GM19324 (cell line): Measurements from ENCODE around the gene PROCR.
"Not testable (repeated sequence)": the region's sequence is repeated elsewhere in the genome, so short reads cannot be mapped to it uniquely, and the experiment has no call there.

Experiments used
- ATAC-seq: cut with Tn5 transposase; IDR thresholded peaks from one replicate; pipeline ENCODE4 v1.9.1; 2021; ENCODE audit warnings: mild to moderate bottlenecking, moderate library complexity; ENCODE audit not compliant: unreplicated experiment, low FRiP score

The PROCR gene

GRCh38 chr20:35171753-35172433 is at the start of gene PROCR:
TSS of gene PROCR (plus strand) at chr20:35172072. CDS start at chr20:35172155, 83 bp downstream.
- ATAC-seq = no peak

GRCh38 chr20:35122756-35123405 is 49.0 kb upstream of the PROCR start:
- no peak for ATAC-seq

DNA sequence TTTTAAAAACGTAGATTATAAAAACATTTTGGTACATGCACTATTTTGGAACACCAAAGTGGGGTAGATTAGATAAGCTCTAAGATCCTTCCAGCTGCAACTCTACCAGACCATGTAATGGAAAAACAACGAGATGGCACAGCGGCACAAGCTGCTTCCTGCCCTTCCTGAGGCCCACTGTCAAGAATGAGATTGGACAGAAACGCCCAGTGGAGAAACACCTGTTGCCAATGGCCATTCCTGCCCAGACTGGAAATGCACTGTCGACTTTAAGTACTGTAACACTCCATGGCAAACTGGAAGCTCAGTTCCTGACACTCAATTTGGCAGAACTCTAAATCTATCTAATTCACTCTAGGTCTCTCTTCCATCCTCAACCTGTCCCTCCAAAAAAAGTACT is 46.1 kb upstream of the PROCR start:
- no peak for ATAC-seq

- no peak for ATAC-seq
Measured at GRCh38 chr20:35129647-35130069, 42.2 kb upstream of the PROCR start.

DNA sequence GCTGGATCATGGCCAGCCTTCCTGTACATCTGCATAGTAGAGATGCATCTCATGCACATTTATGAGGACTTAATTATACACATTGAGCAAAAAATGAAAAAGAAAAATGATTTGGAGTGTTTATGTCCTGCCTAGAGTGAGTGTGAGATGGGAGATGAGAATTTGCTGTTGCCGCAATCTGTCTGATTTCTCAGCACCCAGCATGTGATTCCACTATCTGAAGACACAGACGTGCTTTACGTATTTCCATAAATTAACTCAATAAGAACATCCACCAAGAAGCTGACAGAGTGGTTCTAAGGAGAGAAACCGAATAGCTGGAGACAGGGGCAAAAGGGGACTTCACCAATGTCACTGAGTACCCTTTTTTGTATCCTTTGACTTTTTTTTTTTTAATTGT is 39.9 kb upstream of the PROCR start:
- no peak for ATAC-seq

GRCh38 chr20:35133031-35133430 is 38.8 kb upstream of the PROCR start:
- no peak for ATAC-seq

DNA sequence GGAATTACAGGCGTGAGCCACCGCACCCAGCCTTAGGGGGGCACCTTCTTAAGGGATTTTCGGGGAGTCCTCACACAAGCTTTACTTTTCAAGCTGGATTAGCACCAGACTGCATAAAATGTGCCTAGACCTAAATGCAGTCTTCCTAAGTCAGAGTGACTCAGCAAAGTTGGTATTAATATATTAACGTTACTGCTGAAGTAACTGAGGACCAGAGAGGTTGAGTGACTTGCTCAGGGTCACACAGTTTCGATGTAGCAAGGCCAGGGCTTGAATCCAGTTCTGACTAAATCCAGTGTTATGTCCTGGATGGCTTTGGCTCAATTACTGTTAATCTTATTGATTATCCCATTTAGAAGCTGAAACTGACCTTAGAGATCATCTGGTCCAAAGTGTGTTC is 38.1 kb upstream of the PROCR start:
- ATAC-seq = no peak

DNA sequence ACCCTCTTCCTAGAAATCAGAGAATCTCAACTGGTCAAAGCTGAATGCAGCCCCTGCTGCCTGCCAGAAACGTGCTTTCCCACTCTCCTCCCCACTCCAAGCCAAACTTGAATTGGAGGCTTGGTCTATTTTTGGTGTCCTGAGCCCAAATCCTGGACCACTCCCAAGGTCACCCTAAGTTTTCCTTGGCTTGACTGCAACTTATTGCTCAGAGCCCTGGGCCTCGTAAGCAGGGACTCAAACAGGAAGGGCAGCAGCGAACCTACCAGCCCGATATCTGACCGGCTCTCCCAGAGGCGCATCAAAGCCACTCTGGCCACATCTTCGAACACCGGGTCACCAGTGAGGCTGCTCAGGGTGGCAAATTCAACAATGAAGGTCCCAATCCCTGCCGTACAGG is 37.4 kb upstream of the PROCR start:
- ATAC-seq = no peak

DNA sequence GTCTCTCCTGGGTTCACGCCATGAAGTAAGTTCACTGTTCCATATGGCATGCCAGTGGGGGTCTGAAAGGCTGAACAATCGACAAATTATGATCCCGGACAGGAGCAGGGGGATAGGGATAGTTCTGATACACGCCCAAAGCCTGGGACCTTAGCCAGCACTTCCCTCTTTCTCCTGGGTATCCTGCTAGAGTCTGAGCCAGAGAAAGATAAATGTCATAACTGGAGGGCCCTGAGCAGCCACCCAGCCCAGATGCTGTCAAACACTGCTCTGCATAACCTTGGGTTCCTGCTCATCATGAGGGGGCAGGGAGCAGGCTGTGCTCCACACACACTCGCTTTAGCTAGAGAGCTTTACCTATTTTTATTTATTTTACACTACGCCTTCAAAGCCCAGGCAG is 37.0 kb upstream of the PROCR start:
- no peak for ATAC-seq

- ATAC-seq = no peak
Measured at GRCh38 chr20:35135867-35136586, 35.8 kb upstream of the PROCR start.

DNA sequence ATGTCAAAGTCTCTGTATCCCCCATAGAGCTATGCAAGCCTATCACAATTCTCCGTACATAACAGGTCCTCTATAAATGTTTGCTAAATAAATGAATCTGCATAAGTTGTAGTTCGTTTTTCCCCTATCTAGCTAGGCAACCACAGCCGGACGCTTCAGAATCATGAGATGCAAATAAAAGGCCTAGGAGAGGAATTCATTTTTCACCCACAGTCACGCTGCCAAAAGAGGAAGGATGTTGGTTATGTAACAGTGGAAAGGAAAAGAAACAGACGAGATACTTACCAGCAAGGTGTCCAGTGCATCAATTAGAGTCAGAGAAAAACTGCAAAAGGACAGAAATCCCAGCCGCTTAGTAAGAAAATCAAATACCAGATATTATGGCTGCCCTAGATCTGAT is 27.2 kb upstream of the PROCR start:
- ATAC-seq = no peak

GRCh38 chr20:35145141-35145564 is 26.7 kb upstream of the PROCR start:
- no peak for ATAC-seq

- peak; percentile 3 for ATAC-seq
Measured at GRCh38 chr20:35146299-35146919, 25.5 kb upstream of the PROCR start.

- peak; percentile 68 for ATAC-seq
Measured at GRCh38 chr20:35146920-35147574, 24.8 kb upstream of the PROCR start, which contains the start of gene EDEM2. TSS of gene EDEM2 (minus strand) at chr20:35147336. CDS start at chr20:35147258, 78 bp downstream.

- ATAC-seq = peak; percentile 21
Measured at GRCh38 chr20:35147575-35148071, 24.2 kb upstream of the PROCR start.

DNA sequence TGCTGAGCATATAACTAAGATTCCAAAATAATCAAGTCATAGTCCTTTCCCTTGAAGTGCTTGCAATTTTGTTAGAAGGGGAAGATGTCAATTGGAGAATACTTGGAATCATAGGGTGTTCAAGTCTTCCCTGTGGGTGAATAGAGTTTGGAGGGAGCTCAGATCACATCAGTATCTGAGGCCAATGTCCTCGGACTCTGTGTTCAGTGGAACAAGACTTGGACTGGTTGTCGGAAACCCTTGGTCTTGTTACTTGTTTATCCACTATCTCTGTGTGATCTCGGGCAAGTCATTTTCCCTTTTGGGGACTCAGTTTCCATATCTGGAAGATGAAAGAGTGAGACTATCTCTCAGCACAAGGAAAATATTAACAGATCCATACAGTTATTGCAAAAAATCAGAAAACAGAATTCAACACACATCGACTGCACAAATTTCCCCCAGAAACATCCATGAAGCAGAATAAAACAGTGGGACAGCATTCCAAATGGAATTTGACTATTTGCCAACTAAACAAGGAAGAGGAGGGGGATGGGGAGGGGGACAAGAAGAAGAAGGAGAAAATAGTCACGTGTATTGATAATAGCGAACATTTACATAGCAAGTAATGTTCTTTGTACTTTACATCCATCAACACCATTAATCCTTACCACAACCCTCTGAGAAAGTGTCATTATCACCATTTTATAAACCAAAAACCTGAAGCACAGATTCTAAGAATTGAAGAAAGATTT is 20.9 kb upstream of the PROCR start:
- no peak for ATAC-seq

DNA sequence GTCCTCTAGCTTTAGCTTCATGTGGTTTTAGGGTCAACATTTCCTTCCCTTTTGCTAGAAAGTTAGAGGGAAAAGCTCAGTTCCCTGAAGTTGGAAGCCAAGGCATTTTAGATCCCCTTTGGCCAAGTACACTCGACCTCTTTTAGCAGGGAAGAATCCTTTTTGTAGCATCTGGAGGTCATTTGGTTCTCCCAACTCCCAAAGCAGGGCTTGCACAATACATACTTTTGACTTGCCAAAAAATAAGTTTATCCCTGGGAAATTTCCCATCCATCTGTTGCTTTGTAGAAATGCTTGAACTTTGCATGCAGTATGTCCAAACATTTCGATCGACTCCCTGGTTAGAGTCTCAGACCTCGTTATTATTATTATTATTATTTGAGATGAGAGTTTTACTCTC is 20.1 kb upstream of the PROCR start:
- ATAC-seq = no peak

DNA sequence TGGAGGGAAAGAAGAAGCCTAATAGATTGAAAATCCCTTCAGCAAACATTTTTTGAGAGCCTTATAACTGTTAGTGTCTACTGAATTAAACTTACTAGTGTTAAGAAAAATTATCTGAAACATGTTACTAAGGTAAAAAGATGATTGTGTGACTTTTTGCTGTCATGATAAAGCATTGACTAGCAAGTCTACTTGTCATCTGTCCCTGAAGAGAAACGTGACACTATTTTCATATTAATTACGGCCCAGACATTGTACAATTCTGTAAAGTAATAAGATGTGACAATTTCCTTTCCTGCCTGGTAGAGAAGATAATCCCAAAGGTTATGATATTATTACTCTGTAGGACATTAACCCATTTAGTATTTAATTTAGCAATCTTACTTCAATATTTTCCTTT is 15.9 kb upstream of the PROCR start:
- no peak for ATAC-seq

GRCh38 chr20:35156978-35157377 is 14.9 kb upstream of the PROCR start:
- no peak for ATAC-seq

DNA sequence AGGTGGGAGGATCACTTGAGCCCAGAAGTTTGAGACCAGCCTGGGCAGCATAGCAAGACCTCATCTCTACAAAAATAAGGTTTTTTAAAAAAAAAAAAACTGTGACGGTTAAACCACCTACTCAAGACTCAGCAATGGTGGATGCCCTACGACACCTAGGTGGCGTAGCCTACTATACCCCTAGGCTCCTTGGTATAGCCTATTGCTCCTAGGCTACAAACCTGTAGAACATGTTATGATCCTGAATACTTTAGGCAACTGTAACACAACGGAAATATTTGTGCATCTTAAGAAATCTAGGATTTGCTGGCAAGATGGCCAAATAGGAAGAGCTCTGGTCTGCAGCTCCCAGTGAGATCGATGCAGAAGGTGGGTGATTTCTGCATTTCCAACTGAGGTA is 11.5 kb upstream of the PROCR start:
- not testable (repeated sequence) for ATAC-seq
